ENCODE measurements around the gene TSEN15.

TSEN15 gene

DNA sequence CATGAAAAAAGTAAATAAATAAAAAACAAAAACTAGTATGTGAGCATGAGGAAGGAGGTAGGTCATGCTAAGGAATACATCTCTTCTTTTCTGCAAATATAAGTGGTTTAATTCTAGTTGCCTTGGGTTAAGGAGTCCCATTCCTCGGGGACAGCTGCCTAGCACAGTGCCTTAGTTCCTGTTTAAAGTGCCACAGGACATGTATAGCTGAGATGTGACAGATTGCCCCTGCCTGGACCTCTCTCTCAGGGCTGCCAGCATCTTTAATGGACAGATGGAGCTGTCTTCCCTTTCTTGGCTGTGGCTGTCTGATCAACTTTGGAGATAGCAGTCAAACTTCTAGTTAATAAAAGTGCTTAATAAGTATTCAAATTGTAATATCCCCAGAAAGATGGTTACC, 50.0 kb downstream of the TSEN15 start:
- DNase-seq (ENCODE audit: low read depth), result no peak

GRCh38 chr1:184110272-184111204, 59.0 kb downstream of the TSEN15 start:
- DNase-seq (ENCODE audit: low read depth), result no peak

GRCh38 chr1:184112176-184112948, 60.8 kb downstream of the TSEN15 start:
- DNase-seq (ENCODE audit: low read depth), result no peak

DNA sequence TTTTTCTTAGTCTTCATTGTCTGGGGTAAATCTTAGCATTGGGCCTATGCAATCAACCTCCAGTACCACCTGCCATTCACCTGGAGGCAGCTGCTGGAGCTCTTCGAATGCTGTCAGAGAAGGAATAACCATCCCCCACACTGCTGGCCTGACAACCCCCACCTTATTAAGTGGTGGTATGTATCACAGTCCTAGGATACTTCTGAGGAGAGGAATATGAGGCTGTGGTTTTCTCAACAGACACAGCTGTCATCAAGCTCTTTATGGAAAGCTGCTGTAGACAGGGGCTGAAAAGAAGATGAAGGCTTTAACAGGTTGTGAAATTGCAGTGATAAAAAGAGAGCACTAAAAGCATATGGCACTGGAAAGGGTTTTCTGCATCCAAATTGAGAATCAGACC, 61.7 kb downstream of the TSEN15 start:
- DNase-seq (ENCODE audit: low read depth), result no peak

DNA sequence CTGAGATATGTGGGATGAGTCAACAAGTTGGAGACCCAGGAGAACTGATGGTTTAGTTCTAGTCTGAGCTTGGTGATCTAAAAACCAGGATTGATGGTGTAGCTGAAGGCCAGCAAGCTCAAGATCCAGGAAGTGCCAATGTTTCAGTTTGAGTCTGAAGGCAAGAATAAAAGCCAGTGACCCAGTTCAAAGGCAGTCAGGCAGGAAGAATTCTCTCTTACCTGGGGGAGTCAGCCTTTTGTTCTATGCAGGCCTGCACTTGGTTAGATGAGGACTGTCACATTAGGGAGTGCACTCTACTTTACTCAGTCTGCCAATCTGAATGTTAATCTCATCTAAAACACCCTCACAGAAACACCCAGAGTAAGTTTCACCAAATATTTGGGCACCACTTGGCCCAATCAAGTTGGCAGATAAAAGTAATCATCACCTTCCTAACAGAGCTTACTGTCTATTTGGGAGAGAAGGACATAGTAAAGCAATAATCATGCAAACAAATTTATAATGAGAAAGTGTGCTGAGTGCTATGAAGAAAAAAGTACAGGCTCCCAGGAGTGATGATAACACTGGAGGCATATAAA, 63.4 kb downstream of the TSEN15 start:
- DNase-seq (ENCODE audit: low read depth), result no peak

GRCh38 chr1:184116287-184116686, 64.8 kb downstream of the TSEN15 start:
- no peak for DNase-seq (ENCODE audit: low read depth)

DNA sequence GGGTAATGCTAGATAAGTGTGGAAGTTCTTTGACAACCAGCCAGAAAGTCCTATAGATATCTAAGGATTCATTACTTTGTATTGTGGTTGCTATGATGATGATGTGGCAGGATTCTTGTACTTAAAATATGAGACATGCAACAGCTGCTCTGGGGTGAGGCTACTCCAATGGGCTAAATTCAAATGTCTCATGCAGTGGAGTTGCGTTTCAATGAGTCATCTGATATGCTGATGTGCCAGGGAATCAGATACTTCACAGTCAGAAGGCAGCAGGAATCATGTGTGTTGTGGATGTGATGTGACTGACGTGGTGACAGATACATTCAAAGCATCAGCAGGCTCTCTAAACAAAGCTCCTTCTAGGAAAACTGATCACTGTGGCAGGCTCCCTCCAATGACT, 66.5 kb downstream of the TSEN15 start:
- no peak for DNase-seq (ENCODE audit: low read depth)
